Measurements from ENCODE around the gene UBE2R2.

Gene UBE2R2

GRCh38 chr9:33880211-33881089 is 63.5 kb downstream of the UBE2R2 start:
- in situ Hi-C loops (cut with MboI; ENCODE audit: low sequenced_read_pairs) = no loop called here

GRCh38 chr9:33881635-33882034 is 64.7 kb downstream of the UBE2R2 start:
- in situ Hi-C loops (cut with MboI; ENCODE audit: low sequenced_read_pairs) = no loop called here

GRCh38 chr9:33884856-33885701 is 68.1 kb downstream of the UBE2R2 start:
- in situ Hi-C loops (cut with MboI; ENCODE audit: low sequenced_read_pairs) = no loop called here

DNA sequence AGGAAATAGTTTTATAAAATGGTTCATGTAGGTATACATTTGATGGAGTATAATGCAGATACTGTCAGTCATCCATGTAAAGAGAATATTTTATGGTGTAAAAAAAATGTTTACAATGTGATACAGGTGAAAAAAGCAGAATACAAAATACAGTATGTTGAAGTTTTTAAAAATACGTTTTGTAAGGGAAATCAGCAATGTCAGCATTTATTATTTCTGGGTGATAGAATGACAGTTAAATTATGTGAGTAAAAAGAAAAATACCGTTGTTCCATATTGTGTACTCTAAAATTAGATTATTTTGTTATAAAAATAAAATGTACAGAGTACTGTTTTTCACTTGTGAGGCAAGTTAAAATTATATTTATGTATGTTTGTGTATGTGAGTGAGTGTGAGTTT is 69.0 kb downstream of the UBE2R2 start:
- in situ Hi-C loops (cut with MboI; ENCODE audit: low sequenced_read_pairs) = no loop called here

- in situ Hi-C loops (cut with MboI; ENCODE audit: low sequenced_read_pairs) = no loop called here
Measured at GRCh38 chr9:33893861-33894260, 76.9 kb downstream of the UBE2R2 start.

DNA sequence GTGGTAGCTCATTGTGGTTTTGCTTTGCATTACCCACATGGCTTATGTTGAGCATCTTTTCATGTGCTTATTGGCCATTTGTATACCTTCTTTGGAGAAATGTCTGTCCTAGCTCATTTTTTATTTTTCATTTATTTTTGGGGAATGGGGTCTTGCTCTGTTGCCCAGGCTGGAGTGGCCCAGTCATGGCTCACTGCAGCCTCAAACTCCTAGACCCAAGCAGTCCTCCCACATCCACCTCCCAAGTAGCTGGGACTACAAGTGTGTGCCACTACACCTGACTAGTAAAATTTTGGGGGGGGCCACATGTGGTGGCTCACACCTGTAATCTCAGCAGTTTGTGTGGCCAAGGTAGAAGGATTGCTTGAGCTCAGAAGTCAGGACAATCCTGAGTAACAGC is 77.4 kb downstream of the UBE2R2 start:
- in situ Hi-C loops (cut with MboI; ENCODE audit: low sequenced_read_pairs) = no loop called here

GRCh38 chr9:33903157-33903780 is 86.3 kb downstream of the UBE2R2 start:
- in situ Hi-C loops (cut with MboI; ENCODE audit: low sequenced_read_pairs) = no loop called here

DNA sequence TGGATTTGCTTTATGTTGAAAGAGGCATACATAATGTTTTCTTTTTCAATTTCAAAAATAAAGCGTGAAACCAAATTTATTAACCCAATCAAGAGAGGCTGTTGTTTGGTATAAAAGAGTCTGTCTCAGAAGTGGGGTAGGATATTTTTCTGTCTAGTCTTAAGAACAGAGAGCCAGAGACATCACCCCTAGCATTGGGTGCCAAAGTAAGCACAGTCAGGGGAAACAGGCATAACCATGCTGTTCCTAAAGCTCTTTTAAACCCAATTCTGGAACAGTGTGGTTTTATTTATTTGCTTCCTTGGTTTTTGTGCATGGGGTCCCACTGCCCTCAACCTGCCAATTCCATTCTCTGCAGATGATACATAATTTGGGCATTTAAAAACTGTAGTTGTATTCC is 88.2 kb downstream of the UBE2R2 start:
- in situ Hi-C loops (cut with MboI; ENCODE audit: low sequenced_read_pairs) = no loop called here

GRCh38 chr9:33906769-33907168 is 89.8 kb downstream of the UBE2R2 start:
- in situ Hi-C loops (cut with MboI; ENCODE audit: low sequenced_read_pairs) = no loop called here

DNA sequence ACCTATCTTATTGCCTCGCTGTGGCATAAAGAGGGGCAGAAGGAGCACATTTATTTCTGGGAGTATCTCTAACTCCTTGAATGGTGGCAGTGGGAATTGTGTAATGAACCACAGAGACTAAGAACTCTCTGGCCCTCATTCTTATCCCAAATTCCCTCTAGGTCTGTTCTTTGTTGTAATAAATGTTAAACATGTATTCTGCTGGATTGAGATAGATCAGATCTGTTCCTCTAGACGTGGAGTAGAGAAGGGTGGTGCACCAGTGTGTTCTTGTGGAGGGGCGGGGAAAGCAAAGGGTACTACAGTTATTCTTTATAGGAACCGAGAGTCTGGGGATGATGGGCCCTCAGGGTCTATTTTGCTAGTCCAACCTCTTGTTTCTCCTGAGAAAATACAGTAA is 90.4 kb downstream of the UBE2R2 start:
- in situ Hi-C loops (cut with MboI; ENCODE audit: low sequenced_read_pairs) = no loop called here

DNA sequence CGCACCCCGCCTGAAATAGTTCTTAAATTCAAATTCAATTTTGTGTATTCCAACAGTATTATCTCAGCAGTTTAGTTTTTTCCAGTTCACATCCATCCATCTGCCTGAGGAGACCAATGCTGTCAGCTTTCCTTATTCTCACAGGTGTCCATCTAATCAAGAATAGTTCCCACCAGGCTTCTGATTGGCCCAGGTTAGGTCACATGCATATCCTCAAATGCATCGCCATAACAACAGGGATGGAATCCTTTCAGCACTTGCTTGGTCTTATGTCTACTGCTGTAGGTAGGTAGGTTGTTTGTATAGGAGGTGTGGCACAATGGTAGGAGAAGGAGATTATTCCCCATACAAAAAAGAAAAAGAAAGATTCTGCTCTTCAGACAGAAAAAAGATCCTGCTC is 91.2 kb downstream of the UBE2R2 start:
- in situ Hi-C loops (cut with MboI; ENCODE audit: low sequenced_read_pairs) = no loop called here

- in situ Hi-C loops (cut with MboI; ENCODE audit: low sequenced_read_pairs) = no loop called here
Measured at GRCh38 chr9:33908749-33909148, 91.8 kb downstream of the UBE2R2 start.

GRCh38 chr9:33913541-33913940 is 96.6 kb downstream of the UBE2R2 start:
- in situ Hi-C loops (cut with MboI; ENCODE audit: low sequenced_read_pairs) = no loop called here

DNA sequence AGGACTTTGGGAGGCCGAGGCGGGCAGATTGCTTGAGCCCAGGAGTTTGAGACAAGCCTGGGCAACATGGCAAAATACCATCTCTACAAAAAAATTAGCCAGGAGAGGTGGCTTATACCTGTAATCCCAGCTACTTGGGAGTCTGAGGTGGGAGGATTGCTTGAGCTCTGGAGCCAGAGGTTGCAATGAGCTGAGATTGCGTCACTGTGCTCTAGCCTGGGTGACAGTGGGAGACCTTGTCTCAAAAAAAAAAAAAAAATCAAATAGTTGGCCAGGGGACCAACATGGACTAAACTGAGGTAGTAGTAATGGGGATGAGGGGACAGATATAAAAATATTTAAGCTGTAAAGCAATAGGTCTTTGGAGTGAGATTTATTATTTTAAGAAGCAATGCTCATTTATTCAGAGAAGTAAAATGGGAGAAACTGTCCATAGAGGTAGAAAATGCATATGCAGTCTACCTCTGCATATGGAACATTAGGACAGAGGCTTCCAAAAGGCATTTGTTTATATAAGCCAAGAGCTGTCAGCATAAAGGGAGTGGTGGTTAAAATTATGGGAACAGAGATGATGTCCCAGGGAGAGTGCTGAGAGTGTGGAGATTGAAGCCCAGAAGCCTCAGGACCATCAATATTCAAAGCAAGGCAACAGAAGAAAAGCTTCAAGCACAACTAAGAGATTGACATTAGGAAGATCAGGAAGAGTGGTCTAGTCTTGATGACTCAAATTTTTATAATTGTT is 98.1 kb downstream of the UBE2R2 start:
- in situ Hi-C loops (cut with MboI; ENCODE audit: low sequenced_read_pairs) = no loop called here

GRCh38 chr9:33917036-33917435 is 100.1 kb downstream of the UBE2R2 start:
- in situ Hi-C loops (cut with MboI; ENCODE audit: low sequenced_read_pairs) = no loop called here

DNA sequence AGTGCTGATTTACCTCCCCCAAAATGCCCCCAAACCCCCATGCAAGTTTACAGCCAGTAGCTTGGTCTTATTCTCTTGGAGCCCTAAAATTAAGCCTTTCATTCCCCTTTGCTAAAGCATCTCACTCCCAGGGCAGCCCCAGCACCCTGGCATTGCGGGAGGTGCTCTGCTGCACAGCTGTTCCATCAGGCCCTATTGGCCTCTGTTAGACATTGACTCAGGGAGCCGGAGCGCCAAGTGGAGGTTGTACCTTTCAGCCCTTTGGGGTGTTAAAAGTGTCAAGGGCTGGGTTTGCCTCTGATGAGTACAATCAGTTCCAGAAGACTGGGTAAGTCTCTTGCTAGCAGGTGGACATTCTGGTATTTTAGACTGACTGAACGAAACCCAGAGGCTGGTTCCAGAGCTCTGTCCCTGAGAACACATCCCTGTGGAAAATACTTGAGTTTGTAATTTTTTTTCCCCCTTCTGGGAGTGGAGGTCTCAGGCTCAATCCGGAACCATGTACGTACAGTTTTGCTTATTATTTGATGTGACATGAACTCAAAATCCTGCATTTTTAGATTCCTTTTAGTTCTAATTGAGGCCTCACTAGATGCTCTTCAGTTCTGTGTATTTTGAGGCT is 102.4 kb downstream of the UBE2R2 start:
- in situ Hi-C loops (cut with MboI; ENCODE audit: low sequenced_read_pairs) = no loop called here

- in situ Hi-C loops (cut with MboI; ENCODE audit: low sequenced_read_pairs) = no loop called here
Measured at GRCh38 chr9:33921967-33922895, 105.3 kb downstream of the UBE2R2 start.

GRCh38 chr9:33923079-33923478 is 106.1 kb downstream of the UBE2R2 start:
- in situ Hi-C loops (cut with MboI; ENCODE audit: low sequenced_read_pairs) = no loop called here

- in situ Hi-C loops (cut with MboI; ENCODE audit: low sequenced_read_pairs) = no loop called here
Measured at GRCh38 chr9:33923998-33924701, 107.2 kb downstream of the UBE2R2 start.

Data from HL-60/S4 treated with retinoic acid at 250 ng/mL for 4 days and 3 days (cell line).